Neural cell (in vitro differentiated cells): Measurements from ENCODE around the gene HEXIM1.

Experiments
- CTCF ChIP-seq: fragments of 450-650 bp; IDR thresholded peaks from 2 replicates; pipeline ENCODE4 v1.5.1; 2014; ENCODE audit warnings: antibody characterized with exemption, mild to moderate bottlenecking, moderate library complexity; ENCODE audit not compliant: poor library complexity, severe bottlenecking
- EP300 ChIP-seq: fragments of 450-650 bp; conservative IDR thresholded peaks from 2 replicates; pipeline ENCODE4 v1.6.1; 2014; ENCODE audit warnings: antibody characterized with exemption, mild to moderate bottlenecking, moderate library complexity; ENCODE audit not compliant: poor library complexity, severe bottlenecking
- EZH2 ChIP-seq: fragments of 200-600, 300-800 bp; shearing (Covaris generic), sonication (generic); IDR thresholded peaks from 2 replicates; pipeline ENCODE4 v1.6.1; 2014; ENCODE audit warnings: antibody characterized with exemption, low read length, borderline replicate concordance, mild to moderate bottlenecking; ENCODE audit not compliant: insufficient read depth, poor library complexity, severe bottlenecking
- MXI1 ChIP-seq: fragments of 450-650 bp; conservative IDR thresholded peaks from 2 replicates; pipeline ENCODE4 v1.6.1; 2014; ENCODE audit warnings: antibody characterized with exemption, mild to moderate bottlenecking; ENCODE audit not compliant: poor library complexity, severe bottlenecking
- POLR2AphosphoS5 ChIP-seq: IDR thresholded peaks from 2 replicates; pipeline ENCODE4 v1.6.1; 2012
- RAD21 ChIP-seq: fragments of 450-650 bp; conservative IDR thresholded peaks from 2 replicates; pipeline ENCODE4 v1.6.1; 2014; ENCODE audit warnings: antibody characterized with exemption, mild to moderate bottlenecking, moderate library complexity
- REST ChIP-seq: IDR thresholded peaks from 2 replicates; pipeline ENCODE4 v1.6.1; 2012; ENCODE audit warnings: borderline replicate concordance
- SMC3 ChIP-seq: fragments of 450-650 bp; conservative IDR thresholded peaks from 2 replicates; pipeline ENCODE4 v1.6.1; 2014; ENCODE audit warnings: antibody characterized with exemption, mild to moderate bottlenecking, moderate library complexity; ENCODE audit not compliant: poor library complexity

DNA sequence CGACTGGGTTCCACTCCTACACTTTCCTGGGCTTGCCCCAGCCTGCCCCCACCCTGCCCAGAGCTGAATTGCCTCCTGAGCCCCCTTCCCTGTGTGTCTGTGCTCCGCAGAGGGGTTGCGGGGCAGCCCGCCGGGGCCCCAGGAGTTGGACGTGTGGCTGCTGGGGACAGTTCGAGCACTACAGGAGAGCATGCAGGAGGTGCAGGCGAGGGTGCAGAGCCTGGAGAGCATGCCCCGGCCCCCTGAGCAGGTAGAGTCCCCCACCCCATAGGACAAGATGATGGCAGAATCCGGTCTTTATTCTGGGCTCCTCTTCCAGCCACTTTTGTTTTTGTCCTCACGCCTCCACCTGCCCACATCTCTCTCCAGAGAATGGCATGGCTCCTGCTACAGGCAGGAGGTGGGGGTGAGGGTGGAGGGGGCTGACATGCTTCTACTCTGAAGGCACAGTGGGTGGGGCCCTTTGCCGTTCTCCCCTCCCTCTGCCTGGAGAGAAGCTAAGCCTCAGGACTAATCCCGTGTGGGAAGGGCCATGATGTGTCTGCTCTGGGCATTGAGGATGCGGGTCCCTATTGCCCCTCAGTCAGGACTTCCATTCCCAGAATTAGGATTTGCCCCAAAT is 9.3 kb upstream of the HEXIM1 start:
- TF ChIP-seq CTCF (no peak), EP300 (no peak), REST (no peak), SMC3 (no peak), POLR2AphosphoS5 (no peak), RAD21 (no peak), EZH2 (no peak), MXI1 (no peak)
